Glutamatergic neuron (in vitro differentiated cells): ENCODE results near the gene CALHM6. TPM values are rescaled to one million over a fixed set of nuclear protein-coding genes. Genes with fewer than 3 reads are reported as not detected.

Experiments
- DNase-seq: peaks from one replicate; pipeline ENCODE4 v3.0.0; 2022
- H3K27ac Mint-ChIP-seq: one replicate; pipeline ENCODE4 v1.8.0; 2020; ENCODE audit warnings: mild to moderate bottlenecking, mixed read lengths, inconsistent platforms; ENCODE audit not compliant: unreplicated experiment
- H3K27me3 Mint-ChIP-seq: one replicate; pipeline ENCODE4 v1.8.0; 2020; ENCODE audit warnings: mild to moderate bottlenecking, moderate library complexity, mixed read lengths, inconsistent platforms; ENCODE audit not compliant: unreplicated experiment
- H3K36me3 Mint-ChIP-seq: one replicate; pipeline ENCODE4 v1.8.0; 2020; ENCODE audit warnings: mild to moderate bottlenecking, mixed read lengths, inconsistent platforms; ENCODE audit not compliant: unreplicated experiment
- H3K4me1 Mint-ChIP-seq: one replicate; pipeline ENCODE4 v1.8.0; 2020; ENCODE audit warnings: mild to moderate bottlenecking, low read depth, mixed read lengths, inconsistent platforms; ENCODE audit not compliant: unreplicated experiment
- H3K4me3 Mint-ChIP-seq: one replicate; pipeline ENCODE4 v1.8.0; 2020; ENCODE audit warnings: mild to moderate bottlenecking, mixed read lengths, inconsistent platforms; ENCODE audit not compliant: unreplicated experiment
- H3K9me3 Mint-ChIP-seq: one replicate; pipeline ENCODE4 v1.8.0; 2020; ENCODE audit warnings: mild to moderate bottlenecking, moderate library complexity, mixed read lengths, inconsistent platforms; ENCODE audit not compliant: unreplicated experiment
- CTCF ChIP-seq: fragments of 200-600 bp; sonication (generic); IDR thresholded peaks from one replicate; pipeline ENCODE4 v1.5.0; 2021; ENCODE audit not compliant: partially characterized antibody, unreplicated experiment
- total RNA-seq: library from RNA; stranded (reverse); fragmentation: NEBNext Ultra II Directional; extraction: Animal tissue kit (Norgen Biotek cat#: 25700); gene quantifications from one replicate; pipeline ENCODE4 v1.2.1, GENCODE V29; 2021; ENCODE audit not compliant: unreplicated experiment

The CALHM6 gene
- total RNA-seq, 1 donor from 2014 or later = not detected

- no peak overlapping the region for H3K4me3 Mint-ChIP-seq
- no peaks in the 10 kb centered on the region for H3K9me3 Mint-ChIP-seq
- H3K27me3 Mint-ChIP-seq = no peaks in the 10 kb centered on the region
- H3K27ac Mint-ChIP-seq = no peak overlapping the region
- DNase-seq = no peak
- TF ChIP-seq CTCF = no peak
- H3K36me3 Mint-ChIP-seq = no peaks in the 10 kb centered on the region
- H3K4me1 Mint-ChIP-seq = no peaks in the 10 kb centered on the region
Measured at GRCh38 chr6:116437656-116438055, 23.5 kb upstream of the CALHM6 start.

- no peaks in the 10 kb centered on the region for H3K36me3 Mint-ChIP-seq
- DNase-seq = no peak
- H3K9me3 Mint-ChIP-seq = no peaks in the 10 kb centered on the region
- TF ChIP-seq CTCF = no peak
- H3K4me1 Mint-ChIP-seq = no peaks in the 10 kb centered on the region
- no peaks in the 10 kb centered on the region for H3K27me3 Mint-ChIP-seq
- H3K27ac Mint-ChIP-seq = no peak overlapping the region
- H3K4me3 Mint-ChIP-seq = no peak overlapping the region
Measured at GRCh38 chr6:116438590-116439448, 22.4 kb upstream of the CALHM6 start.

- Mint-ChIP-seq H3K9me3 (no peaks in the 10 kb centered on the region), H3K27me3 (no peaks in the 10 kb centered on the region), H3K4me1 (peaks cover under 1% of the 10 kb centered on the region), H3K4me3 (no peak overlapping the region), H3K27ac (no peak overlapping the region), H3K36me3 (no peaks in the 10 kb centered on the region)
- no peak for TF ChIP-seq CTCF
- no peak for DNase-seq
Measured at GRCh38 chr6:116439522-116440051, 21.6 kb upstream of the CALHM6 start.

- Mint-ChIP-seq H3K36me3 (no peaks in the 10 kb centered on the region), H3K4me1 (peaks cover 3% of the 10 kb centered on the region), H3K4me3 (no peak overlapping the region), H3K9me3 (no peaks in the 10 kb centered on the region), H3K27me3 (no peaks in the 10 kb centered on the region), H3K27ac (no peak overlapping the region)
- no peak for DNase-seq
- no peak for TF ChIP-seq CTCF
Measured at GRCh38 chr6:116443105-116443504, 18.1 kb upstream of the CALHM6 start.

- no peak overlapping the region for H3K4me3 Mint-ChIP-seq
- TF ChIP-seq CTCF = peak; percentile 48
- no peak for DNase-seq
- H3K27me3 Mint-ChIP-seq = no peaks in the 10 kb centered on the region
- no peaks in the 10 kb centered on the region for H3K9me3 Mint-ChIP-seq
- no peak overlapping the region for H3K27ac Mint-ChIP-seq
- peaks cover 3% of the 10 kb centered on the region for H3K4me1 Mint-ChIP-seq
- H3K36me3 Mint-ChIP-seq = no peaks in the 10 kb centered on the region
Measured at GRCh38 chr6:116444092-116444491, 17.1 kb upstream of the CALHM6 start.
